ENCODE data around the gene APOBR.

DNA sequence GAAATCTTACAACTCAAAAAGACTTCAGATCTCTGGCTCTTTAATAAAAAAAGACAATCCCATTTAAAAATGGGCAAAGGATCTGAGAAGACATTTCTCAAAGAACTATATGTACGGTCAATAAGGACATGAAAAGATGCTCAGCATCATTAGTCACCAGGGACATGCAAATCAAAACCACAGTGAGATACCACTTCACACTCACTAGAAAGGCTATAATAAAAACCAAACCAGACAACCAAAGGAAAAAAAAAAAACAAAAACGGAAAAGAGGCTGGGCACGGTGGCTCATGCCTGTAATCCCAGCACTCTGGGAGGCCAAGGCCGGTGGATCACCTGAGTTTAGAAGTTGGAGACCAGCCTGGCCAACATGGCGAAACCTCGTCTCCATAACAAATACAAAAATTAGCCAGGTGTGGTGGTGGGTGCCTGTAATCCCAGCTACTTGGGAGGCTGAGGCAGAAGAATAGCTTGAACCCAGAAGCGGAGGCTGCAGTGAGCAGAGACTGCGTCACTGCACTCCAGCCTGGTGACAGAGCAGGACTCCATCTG is 20.7 kb upstream of the APOBR start:
- TF ChIP-seq CTCF (IDR thresholded peaks at IDR 0.05) (no peak), EZH2 (IDR thresholded peaks at IDR 0.05; ENCODE audit: borderline replicate concordance, insufficient read depth, low read depth, low read length, poor library complexity, severe bottlenecking) (no peak)

All from B cell (primary cell).